ENCODE results near the gene CDH6.

The CDH6 gene

DNA sequence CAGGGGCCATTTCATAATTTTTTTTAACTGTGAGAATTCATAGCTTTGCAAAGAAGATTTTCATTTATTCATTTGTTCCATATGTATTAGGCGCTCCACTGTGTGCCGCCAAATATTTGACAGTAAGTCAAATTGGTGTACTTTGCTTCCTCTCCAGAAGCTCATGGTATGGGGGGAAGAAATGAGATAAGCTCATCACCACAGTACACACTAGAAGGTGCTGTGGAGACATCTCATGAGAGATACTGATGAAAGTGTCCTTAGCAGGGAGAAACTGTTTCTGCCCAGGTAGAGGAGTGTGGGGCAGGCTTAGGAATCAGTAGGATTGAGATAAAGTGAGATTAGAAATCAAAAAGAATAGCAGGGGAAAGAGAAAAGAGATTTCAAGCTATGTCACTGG, 136.2 kb downstream of the CDH6 start:
- H3K4me3 ChIP-seq (ENCODE audit: low read depth, low read length) = no peak overlapping the region
- no peak for TF ChIP-seq CTCF (IDR thresholded peaks at IDR 0.05; ENCODE audit: low read depth, low read length)

DNA sequence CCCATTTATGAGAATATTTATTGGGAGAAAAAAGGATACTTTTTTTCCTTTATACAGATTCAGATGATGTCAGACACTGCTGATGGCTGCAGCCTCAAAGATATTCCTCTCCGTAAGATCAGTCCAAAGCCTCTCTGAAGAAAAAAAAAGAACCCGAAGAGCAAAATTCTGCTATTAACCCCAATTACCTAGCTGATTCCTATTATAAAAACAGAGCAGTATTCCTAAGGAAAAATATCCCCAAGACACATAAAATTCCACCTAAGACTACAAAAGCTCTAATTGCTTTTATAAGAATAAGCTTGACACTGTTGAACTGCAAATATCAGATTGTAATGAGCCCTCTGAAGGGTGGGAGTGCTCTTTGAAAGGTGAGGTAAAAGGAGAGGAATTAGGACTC, 138.7 kb downstream of the CDH6 start:
- no peak for TF ChIP-seq CTCF (IDR thresholded peaks at IDR 0.05; ENCODE audit: low read depth, low read length)

DNA sequence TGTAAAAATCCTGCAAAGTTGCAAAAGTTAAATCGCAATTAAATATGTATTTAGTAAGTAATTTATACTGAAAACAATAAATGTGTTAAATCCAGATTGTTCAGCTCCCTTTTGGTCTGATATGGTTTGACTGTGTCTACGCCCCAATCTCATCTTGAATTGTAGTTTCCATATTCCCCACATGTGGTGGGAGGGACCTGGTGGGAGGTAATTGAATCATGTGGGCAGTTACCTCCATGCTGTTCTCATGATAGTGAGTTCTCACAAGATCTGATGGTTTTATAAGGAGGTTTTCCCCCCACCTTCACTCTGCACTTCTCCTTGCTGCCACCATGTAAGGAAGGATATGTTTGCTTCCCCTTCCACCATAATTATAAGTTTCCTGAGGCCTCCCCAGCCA, 140.0 kb downstream of the CDH6 start:
- no peak overlapping the region for H3K4me3 ChIP-seq (ENCODE audit: low read depth, low read length)
- TF ChIP-seq CTCF (IDR thresholded peaks at IDR 0.05; ENCODE audit: low read depth, low read length) = no peak

More for the DNA sequence above, 138.7 kb downstream of the CDH6 start:
- H3K4me3 ChIP-seq (ENCODE audit: low read depth, low read length) = no peak overlapping the region

- no peak overlapping the region for H3K4me3 ChIP-seq (ENCODE audit: low read depth, low read length)
- TF ChIP-seq CTCF (IDR thresholded peaks at IDR 0.05; ENCODE audit: low read depth, low read length) = no peak
Measured at GRCh38 chr5:31334061-31334860, 140.8 kb downstream of the CDH6 start.

GRCh38 chr5:31335456-31335855, 142.0 kb downstream of the CDH6 start:
- TF ChIP-seq CTCF (IDR thresholded peaks at IDR 0.05; ENCODE audit: low read depth, low read length) = no peak
- no peak overlapping the region for H3K4me3 ChIP-seq (ENCODE audit: low read depth, low read length)

DNA sequence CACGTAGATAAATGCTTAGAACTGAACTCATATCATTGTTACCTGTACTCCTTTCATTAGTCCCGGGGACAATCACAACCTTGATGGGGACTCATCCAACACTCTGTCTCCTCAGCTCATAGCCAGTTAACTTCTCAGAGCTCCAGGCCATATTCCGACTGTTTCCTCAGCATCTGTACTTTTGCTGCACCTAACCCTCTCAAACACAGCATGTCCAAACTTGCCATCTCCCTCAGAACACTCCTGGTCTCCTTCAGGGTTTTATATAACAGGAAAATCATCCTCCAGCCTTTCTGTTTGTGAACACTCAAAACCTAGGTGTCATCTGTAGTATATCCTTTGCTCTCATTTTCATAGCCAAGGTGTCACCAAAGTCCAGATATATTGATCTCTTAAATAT, 150.5 kb downstream of the CDH6 start:
- TF ChIP-seq CTCF (IDR thresholded peaks at IDR 0.05; ENCODE audit: low read depth, low read length) = no peak
- H3K4me3 ChIP-seq (ENCODE audit: low read depth, low read length) = no peak overlapping the region

GRCh38 chr5:31346896-31347551, 153.5 kb downstream of the CDH6 start:
- no peak overlapping the region for H3K4me3 ChIP-seq (ENCODE audit: low read depth, low read length)

More at GRCh38 chr5:31346896-31347551, 153.5 kb downstream of the CDH6 start:
- TF ChIP-seq CTCF (IDR thresholded peaks at IDR 0.05; ENCODE audit: low read depth, low read length) = no peak
